ENCODE results near the gene ZNF281. TPM values are rescaled to one million over a fixed set of nuclear protein-coding genes. Genes with fewer than 3 reads are reported as not detected.

Gene ZNF281
- total and polyA plus RNA-seq, 2 of the 4 experiments (the other 2 are of a cell fraction): 7.0 to 37.5 TPM

DNA sequence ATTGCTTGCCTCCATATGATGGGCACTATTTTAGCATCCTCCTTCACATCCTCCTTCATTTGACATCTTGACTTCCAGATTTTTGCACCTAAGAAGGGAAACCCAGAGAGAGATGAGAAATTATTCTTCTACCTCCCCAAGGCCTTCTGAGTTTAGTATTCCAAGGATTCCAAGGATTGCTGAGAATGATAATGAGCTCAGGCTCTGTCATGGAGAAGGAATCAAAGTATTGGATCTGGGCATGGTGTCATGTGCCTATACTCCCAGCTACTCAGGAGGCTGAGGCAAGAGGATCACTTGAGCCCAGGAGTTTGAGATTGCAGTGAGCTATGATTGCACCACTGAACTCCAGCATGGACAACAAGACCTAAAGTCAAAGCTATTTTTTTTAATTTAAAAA is 26.6 kb upstream of the ZNF281 start:
- TF ChIP-seq RFX5 (IDR thresholded peaks at IDR 0.05; ENCODE audit: low read depth, low read length): no peak
- no peak for TF ChIP-seq FOS (IDR thresholded peaks at IDR 0.05; ENCODE audit: low read depth, low read length)
- TF ChIP-seq RCOR1 (IDR thresholded peaks at IDR 0.05; ENCODE audit: insufficient replicate concordance, low read length): no peak
- no peak for TF ChIP-seq CEBPB (IDR thresholded peaks at IDR 0.05; ENCODE audit: low read depth, low read length)
- no peak for TF ChIP-seq MXI1 (IDR thresholded peaks at IDR 0.05; ENCODE audit: borderline replicate concordance, low read depth, low read length)
- no peak for TF ChIP-seq RAD21 (IDR thresholded peaks at IDR 0.05; ENCODE audit: low read length)
- no peak for TF ChIP-seq MAFK (IDR thresholded peaks at IDR 0.05; ENCODE audit: low read depth, low read length)
- no peak for TF ChIP-seq MAZ (IDR thresholded peaks at IDR 0.05; ENCODE audit: borderline replicate concordance, low read depth, low read length)
- no peak for TF ChIP-seq POLR2A (IDR thresholded peaks at IDR 0.05; ENCODE audit: low read depth, low read length)
- no peak for TF ChIP-seq BHLHE40 (IDR thresholded peaks at IDR 0.05; ENCODE audit: low read depth, low read length)
- no peak overlapping the region for H2BK5ac ChIP-seq (ENCODE audit: low read depth, low read length, poor library complexity, severe bottlenecking)
- H3K4me2 ChIP-seq (ENCODE audit: low read depth, low read length): no peak overlapping the region
- H2BK15ac ChIP-seq (ENCODE audit: low read depth, low read length): peak overlapping the region; percentile 2; the same call in 1 of the 3 replicates
- H3K9me1 ChIP-seq (ENCODE audit: insufficient read depth, low read length): no peaks in the 10 kb centered on the region
- ChIA-PET CTCF (interaction anchor here (0.6 kb wide), 1 partner anchor 21 kb away, joined by 3 read pairs; no protein-coding TSS in a partner anchor), POLR2A (ENCODE audit: unreplicated experiment) (no interaction called here)
- H3K36me3 ChIP-seq (ENCODE audit: control insufficient read depth, insufficient read depth, low read length): no peaks in the 10 kb centered on the region
- no peaks in the 10 kb centered on the region for H3K79me1 ChIP-seq (ENCODE audit: low read depth in 1 of 2, low read length in 2 of 2)
- H4K20me1 ChIP-seq (ENCODE audit: insufficient read depth, low read length): no peaks in the 10 kb centered on the region
- H3K23ac ChIP-seq (ENCODE audit: low read depth, low read length): no peak overlapping the region
- no peak overlapping the region; the same call in 1 of the 2 replicates for H3K18ac ChIP-seq (ENCODE audit: low read depth, low read length)
- no peak overlapping the region for H3K9ac ChIP-seq (ENCODE audit: low read depth, low read length)
- no peak overlapping the region for H3K4me3 ChIP-seq (ENCODE audit: insufficient read depth, low read depth, low read length)
- no peak overlapping the region for H3K4ac ChIP-seq (ENCODE audit: low read depth, low read length)
- no TSS peak for BruUV-seq (replicated peaks)
- H2BK120ac ChIP-seq (ENCODE audit: low read depth, low read length): peak overlapping the region; percentile 4; the same call in 1 of the 2 replicates
- H3K14ac ChIP-seq (replicated peaks; ENCODE audit: low read depth, low read length): 0 out of 2 replicates have a peak overlapping the region, but pooled peaks have one; percentile 52
- peaks cover 9% of the 10 kb centered on the region for H3K4me1 ChIP-seq (ENCODE audit: control insufficient read depth, insufficient read depth, low read length)
- H3K27me3 ChIP-seq (ENCODE audit: control insufficient read depth, insufficient read depth, low read length): no peaks in the 10 kb centered on the region
- H2AK5ac ChIP-seq (ENCODE audit: low read depth, low read length): 0 out of 2 replicates have a peak overlapping the region, but pooled peaks have one; percentile 24
- H2AK9ac ChIP-seq (replicated peaks; ENCODE audit: low read depth, low read length, poor library complexity): no peak overlapping the region
- dilution Hi-C loops (cut with HindIII; ENCODE audit: low sequenced_read_pairs, unreplicated experiment): no loop called here
- no peak overlapping the region for H4K5ac ChIP-seq (ENCODE audit: low read depth, low read length)
- DNase-seq: peak; percentile 11
- H3K27ac ChIP-seq (ENCODE audit: insufficient read depth, low read length): no peak overlapping the region
- peak overlapping the region; percentile 21; the same call in 1 of the 2 replicates for H2BK20ac ChIP-seq (ENCODE audit: low read depth, low read length)
- in situ Hi-C loops (cut with MboI; ENCODE audit: low sequenced_read_pairs): no loop called here
- no peak overlapping the region for H4K91ac ChIP-seq (ENCODE audit: insufficient read depth, low read depth, low read length)
- no peak overlapping the region for H2AFZ ChIP-seq (replicated peaks; ENCODE audit: low read length, poor library complexity)
- H4K8ac ChIP-seq (ENCODE audit: low read depth in 2 of 2, low read length in 2 of 2): no peak overlapping the region
- no peak overlapping the region for H3K56ac ChIP-seq (ENCODE audit: extremely low read depth, insufficient read depth, low read length)
- 0 out of 2 replicates have a peak, but pooled peaks have one; percentile 33 for ATAC-seq (ENCODE audit: low read depth)
- H3K9me3 ChIP-seq (ENCODE audit: control insufficient read depth, insufficient read depth, low read length): no peaks in the 10 kb centered on the region
- intact Hi-C loops (cut with micrococcal nuclease): no loop called here
